ENCODE results near the gene HMGB2.

HMGB2 gene

GRCh38 chr4:173333658-173334084 is 487 bp downstream of the HMGB2 start:
- DNase-seq: no peak

- DNase-seq: no peak
These were observed 1.0 kb downstream of the HMGB2 start for GRCh38 chr4:173332963-173333657.

DNA sequence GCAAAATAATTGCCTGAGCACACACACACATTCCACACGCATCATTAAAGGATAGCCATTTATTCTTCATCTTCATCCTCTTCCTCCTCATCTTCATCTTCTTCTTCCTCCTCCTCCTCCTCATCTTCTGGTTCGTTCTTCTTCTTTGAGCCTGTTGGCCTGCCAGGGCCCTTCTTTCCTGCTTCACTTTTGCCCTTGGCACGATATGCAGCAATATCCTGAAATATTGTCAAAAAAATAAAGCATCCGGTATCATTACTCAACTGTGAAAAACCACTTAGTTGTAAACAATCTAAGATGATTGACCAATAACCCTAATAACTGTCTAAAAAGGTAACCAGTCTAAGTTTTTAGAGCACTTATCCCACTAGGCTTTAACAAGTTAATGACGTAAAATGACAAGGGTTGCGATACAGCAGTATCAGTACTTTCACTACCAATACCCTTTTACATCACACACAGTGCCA is 2.1 kb downstream of the HMGB2 start:
- no peak for DNase-seq

DNA sequence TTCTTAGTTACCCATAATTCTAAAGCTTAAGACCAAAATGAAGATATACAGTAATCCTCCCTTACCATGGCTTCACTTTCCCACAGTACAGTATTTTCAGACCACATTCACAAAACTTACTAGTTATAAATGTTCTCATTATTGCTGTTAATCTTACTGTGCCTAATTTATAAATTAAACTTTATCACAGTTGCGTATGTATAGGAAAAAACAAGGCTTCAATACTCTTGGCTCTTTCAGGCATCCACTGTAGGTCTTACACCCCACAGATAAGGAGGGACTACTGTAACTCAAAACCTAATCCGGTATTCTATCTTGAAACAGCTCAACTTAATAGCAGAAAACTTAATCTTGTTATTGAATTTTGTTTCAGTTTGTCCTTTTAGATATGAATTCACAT is 3.6 kb downstream of the HMGB2 start:
- DNase-seq: no peak

DNA sequence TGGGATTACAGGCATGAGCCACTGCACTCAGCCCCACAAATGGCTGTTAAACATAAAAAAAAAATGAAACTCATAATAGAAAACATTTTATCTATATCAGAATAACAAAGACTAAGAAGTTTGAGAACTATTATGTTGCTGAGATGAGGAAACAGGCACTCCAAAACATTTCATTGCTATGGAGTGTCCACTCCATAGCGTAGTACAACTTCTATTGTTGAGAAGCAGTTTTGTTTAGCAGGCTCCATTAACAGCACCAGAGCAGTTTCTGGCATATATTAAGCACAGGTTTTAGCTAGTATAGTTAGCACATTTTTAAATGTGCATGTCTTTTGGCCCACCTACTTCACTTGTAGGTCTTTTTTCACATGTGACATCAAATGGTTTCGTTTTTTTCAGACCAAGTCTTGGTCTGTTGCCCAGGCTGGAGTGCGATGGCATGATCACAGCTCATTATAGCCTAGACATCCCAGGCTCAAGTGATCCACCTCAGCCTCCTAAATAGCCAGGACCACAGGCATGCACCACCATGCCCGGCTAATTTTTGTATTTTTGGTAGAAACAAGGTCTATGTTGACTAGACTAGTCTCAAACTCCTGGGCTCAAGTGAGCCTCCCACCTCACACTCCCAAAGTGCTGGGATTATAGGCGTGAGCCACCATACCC is 5.8 kb downstream of the HMGB2 start:
- DNase-seq: no peak

GRCh38 chr4:173325007-173325736 is 9.0 kb downstream of the HMGB2 start:
- no peak for DNase-seq

DNA sequence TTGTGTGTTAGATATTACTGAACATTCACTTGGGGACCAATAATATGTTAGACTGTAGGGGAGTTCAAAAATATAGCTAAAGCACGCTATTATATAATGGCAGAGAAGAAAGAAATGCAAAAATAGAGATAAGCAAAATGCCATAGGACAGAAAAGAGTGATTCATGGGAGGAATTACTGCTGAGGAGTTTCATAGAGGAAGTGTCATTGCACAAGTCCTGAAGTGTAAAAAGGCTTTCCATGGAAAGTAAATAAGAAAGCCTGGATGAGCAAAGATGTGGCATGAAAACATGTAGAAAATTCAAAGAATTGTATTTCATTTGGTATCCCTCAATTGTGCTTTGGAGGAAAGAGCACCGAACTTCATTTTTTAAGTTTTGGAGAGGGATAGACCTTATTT is 14.5 kb downstream of the HMGB2 start:
- no peak for DNase-seq

GRCh38 chr4:173318648-173319211 is 15.4 kb downstream of the HMGB2 start:
- no peak for DNase-seq

- DNase-seq: no peak
These were observed 15.9 kb downstream of the HMGB2 start for GRCh38 chr4:173318240-173318639.

GRCh38 chr4:173317004-173317403 is 17.2 kb downstream of the HMGB2 start:
- DNase-seq: no peak

DNA sequence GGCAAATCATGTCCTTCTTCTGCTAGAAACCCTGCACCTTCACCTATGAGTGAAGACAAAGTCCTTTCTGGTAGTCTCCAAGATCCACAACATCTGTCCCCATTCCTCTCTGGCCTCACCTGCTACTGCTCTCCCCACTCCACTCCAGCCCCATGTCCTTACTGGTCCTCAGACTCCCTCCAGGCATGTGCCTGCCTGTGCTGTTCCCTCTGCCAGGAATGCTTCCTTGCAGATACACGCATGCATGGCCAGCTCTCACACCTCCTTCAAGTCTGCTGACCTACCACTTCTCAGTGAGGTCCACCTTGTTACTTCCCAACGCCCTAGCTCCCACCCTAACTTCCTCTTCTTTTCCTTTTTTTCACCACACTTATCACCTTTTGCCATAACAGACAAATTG is 18.1 kb downstream of the HMGB2 start:
- no peak for DNase-seq

DNA sequence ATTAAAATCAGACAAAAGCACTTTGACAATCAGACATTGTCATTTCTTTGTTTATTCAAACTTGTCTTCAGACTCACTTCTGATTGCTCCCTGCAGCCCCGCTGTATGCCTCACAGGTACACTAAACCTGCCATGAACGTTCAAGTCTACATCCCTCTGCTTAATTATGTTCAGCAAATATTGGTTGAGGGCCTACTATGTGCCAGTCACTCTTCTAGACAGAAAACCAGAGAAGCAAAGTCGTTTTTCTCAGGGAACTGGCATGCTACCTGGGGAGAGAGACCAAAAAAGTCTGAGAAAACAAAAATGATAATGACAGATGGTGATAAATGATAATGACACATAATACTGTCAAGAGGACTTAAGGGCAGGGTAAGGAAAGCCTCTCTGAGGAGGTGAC is 19.4 kb downstream of the HMGB2 start:
- no peak for DNase-seq

DNA sequence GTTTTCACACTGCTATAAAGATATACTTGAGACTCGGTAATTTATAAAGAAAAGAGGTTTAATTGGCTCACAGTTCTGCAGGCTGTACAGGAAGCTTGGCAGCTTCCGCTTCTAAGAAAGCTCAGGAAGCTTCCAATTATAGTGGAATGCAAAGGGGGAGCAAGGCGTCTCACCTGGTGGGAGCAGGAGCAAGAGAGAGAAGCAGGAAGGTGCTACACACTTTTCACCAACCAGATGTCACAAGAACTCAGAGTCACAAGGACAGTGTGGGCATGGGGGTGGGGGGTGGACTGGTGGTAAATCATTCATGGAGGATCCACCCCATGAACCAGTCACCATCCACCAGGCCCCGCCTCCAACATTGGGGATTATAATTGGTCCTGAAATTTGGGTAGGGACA is 22.8 kb downstream of the HMGB2 start:
- DNase-seq: no peak

DNA sequence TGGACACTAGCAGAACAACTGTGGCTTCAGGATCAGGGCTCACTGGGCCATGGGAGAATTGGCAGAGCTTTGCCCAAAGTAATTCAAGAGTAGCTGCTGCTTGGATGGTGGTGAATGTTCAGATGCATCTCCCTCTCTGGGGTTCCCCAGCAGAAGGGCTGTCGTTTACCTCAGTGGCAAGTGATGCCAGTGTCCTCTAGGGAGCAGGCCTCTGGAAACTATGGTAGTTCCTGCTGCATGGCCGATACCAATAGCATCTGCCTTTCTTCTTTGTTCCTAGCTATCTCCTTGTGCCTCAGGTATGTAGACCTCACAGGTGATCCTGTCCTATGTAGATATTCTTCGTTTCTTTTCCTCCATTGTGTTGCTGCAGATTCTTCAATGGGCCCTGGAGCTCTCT is 26.4 kb downstream of the HMGB2 start:
- DNase-seq: no peak

- no peak for DNase-seq
These were observed 32.5 kb downstream of the HMGB2 start for GRCh38 chr4:173301518-173302201.

GRCh38 chr4:173294444-173294843 is 39.7 kb downstream of the HMGB2 start:
- DNase-seq: no peak

DNA sequence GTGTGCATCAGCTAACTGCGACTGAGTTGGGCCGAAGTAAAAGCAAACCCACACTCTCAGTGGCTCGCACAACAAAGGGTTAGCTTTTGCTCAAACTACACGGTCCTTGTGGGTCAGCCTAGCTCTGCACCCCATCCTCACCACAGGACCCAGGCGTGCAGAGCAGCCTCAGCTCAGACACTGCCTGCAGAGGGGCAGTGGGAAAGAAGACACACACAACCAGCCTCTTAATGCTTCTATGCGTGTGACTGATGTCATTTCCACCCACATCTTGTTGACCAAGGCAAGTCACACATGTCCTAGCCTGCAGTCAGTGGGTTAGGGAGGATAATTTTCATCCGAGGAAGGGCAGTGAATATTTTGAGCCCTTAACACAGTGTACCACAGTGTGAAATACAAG is 40.5 kb downstream of the HMGB2 start:
- no peak for DNase-seq

- DNase-seq: no peak
These were observed 42.3 kb downstream of the HMGB2 start for GRCh38 chr4:173291899-173292298.

- no peak for DNase-seq
These were observed 44.8 kb downstream of the HMGB2 start for GRCh38 chr4:173289353-173289727.

GRCh38 chr4:173288698-173289352 is 45.3 kb downstream of the HMGB2 start:
- DNase-seq: no peak

GRCh38 chr4:173288296-173288695 is 45.9 kb downstream of the HMGB2 start:
- no peak for DNase-seq

DNA sequence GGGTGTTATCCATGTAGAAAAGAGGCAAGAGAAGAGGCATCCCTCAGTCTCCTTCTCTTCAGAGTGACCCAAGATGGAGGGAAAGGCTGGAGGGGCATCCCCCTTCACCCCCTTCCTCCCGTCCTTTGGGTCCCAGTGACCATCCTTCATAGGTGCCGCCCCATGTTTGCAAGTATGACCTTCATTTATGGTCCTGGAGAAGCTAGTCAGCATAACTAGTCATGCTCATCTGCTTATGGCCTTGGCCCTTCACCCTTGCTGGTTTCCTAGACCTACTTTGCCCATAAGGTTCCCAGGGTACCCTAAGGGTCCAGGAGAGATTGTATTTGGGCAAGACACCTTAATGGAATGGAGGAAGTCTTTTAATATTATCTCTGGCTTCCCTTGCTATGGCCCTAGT is 46.7 kb downstream of the HMGB2 start:
- DNase-seq: no peak

- no peak for DNase-seq
These were observed 49.7 kb downstream of the HMGB2 start for GRCh38 chr4:173284463-173284862.
